Left lung (tissue), 10 donors: ENCODE data around the gene OR10A3. TPM values are rescaled to one million over a fixed set of nuclear protein-coding genes. Genes with fewer than 3 reads are reported as not detected.

Experiments used
- ATAC-seq: fragments of 200-7000 bp; cut with Tn5 transposase; one replicate; pipeline ENCODE4 v1.9.1; 2020; ENCODE audit warnings: moderate library complexity
- DNase-seq, 4 donors: peaks; one replicate each; pipeline ENCODE4 v3.0.0-alpha.2; 2013 to 2020
- H3K27ac ChIP-seq, 2 donors: fragments of 200-600 bp; sonication (generic) in 1 of 2; one replicate each; pipeline versions ENCODE4 v1.5.0 to v1.8.0; 2020 to 2021
- H3K27me3 ChIP-seq, 2 donors: fragments of 200-600 bp; sonication (generic) in 1 of 2; one replicate each; pipeline versions ENCODE4 v1.5.0 to v1.8.0; 2020 to 2021
- H3K36me3 ChIP-seq, 2 donors: fragments of 200-600 bp; sonication (generic) in 1 of 2; one replicate each; pipeline versions ENCODE4 v1.5.0 to v1.8.0; 2020 to 2021
- H3K4me1 ChIP-seq, 2 donors: fragments of 200-600 bp; one replicate each; pipeline ENCODE4 v1.8.0; 2021
- H3K4me3 ChIP-seq, 2 donors: fragments of 200-600 bp; sonication (generic) in 1 of 2; one replicate each; pipeline versions ENCODE4 v1.5.0 to v1.8.0; 2020 to 2021; ENCODE audit warnings: mild to moderate bottlenecking in 1 of 2
- H3K9me3 ChIP-seq, 2 donors: fragments of 200-600 bp; sonication (generic) in 1 of 2; one replicate each; pipeline versions ENCODE4 v1.5.0 to v1.8.0; 2020 to 2021
- intact Hi-C, 2 donors: fragments of 100-400 bp; cut with DNase I; formaldehyde crosslinking; loops; one replicate each; pipeline versions ENCODE4 v1.11.2 to v1.14.2; 2022
- polyA plus RNA-seq, 6 donors: library from polyadenylated mRNA; unstranded; fragments of 120-200 nt; gene quantifications; one replicate each; pipeline ENCODE4 v1.2.1, GENCODE V29; 2013; ENCODE audit not compliant: insufficient read length in 6 of 6
- total RNA-seq, 2 donors: library from RNA; stranded (reverse); fragmentation: NEBNext Ultra II Directional; extraction: Animal tissue kit (Norgen Biotek cat#: 25700); gene quantifications; one replicate each; pipeline ENCODE4 v1.2.1, GENCODE V29; 2021
- TF ChIP-seq, protein P1 (sequence below), 2 donors: fragments of 200-600 bp; sonication (generic) in 1 of 2; IDR thresholded peaks; one replicate each; pipeline versions ENCODE4 v1.5.0 to v1.8.0; 2021; ENCODE audit warnings: antibody characterized with exemption in 2 of 2
- donor health status: DM: no; HTN: yes; CAD: no.
- donor health status: DM: no; HTN: no; CAD: no.

The OR10A3 gene
- total and polyA plus RNA-seq, 8 donors = 0.04 to 0.13 (median 0.06) TPM; not detected in 4

- H3K4me3 ChIP-seq = no peak overlapping the region
- no peaks in the 10 kb centered on the region for H3K36me3 ChIP-seq
- no peaks in the 10 kb centered on the region for H3K4me1 ChIP-seq
- intact Hi-C loops = no loop called here
- no peak overlapping the region for H3K27ac ChIP-seq
- peaks cover 0 to 22% of the 10 kb centered on the region in 2 donors for H3K9me3 ChIP-seq
- H3K27me3 ChIP-seq = no peaks in the 10 kb centered on the region
- ATAC-seq (no peak), DNase-seq (no peak)
- TF ChIP-seq, protein P1, sequence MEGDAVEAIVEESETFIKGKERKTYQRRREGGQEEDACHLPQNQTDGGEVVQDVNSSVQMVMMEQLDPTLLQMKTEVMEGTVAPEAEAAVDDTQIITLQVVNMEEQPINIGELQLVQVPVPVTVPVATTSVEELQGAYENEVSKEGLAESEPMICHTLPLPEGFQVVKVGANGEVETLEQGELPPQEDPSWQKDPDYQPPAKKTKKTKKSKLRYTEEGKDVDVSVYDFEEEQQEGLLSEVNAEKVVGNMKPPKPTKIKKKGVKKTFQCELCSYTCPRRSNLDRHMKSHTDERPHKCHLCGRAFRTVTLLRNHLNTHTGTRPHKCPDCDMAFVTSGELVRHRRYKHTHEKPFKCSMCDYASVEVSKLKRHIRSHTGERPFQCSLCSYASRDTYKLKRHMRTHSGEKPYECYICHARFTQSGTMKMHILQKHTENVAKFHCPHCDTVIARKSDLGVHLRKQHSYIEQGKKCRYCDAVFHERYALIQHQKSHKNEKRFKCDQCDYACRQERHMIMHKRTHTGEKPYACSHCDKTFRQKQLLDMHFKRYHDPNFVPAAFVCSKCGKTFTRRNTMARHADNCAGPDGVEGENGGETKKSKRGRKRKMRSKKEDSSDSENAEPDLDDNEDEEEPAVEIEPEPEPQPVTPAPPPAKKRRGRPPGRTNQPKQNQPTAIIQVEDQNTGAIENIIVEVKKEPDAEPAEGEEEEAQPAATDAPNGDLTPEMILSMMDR (IDR thresholded peaks at IDR 0.05) = no peak
Measured at GRCh38 chr11:7941146-7941545, 362 bp downstream of the OR10A3 start.

GRCh38 chr11:7936615-7937014 lies 4.9 kb downstream of the OR10A3 start:
- Histone ChIP-seq H3K27me3 (no peaks in the 10 kb centered on the region), H3K9me3 (no peaks in the 10 kb centered on the region), H3K4me3 (no peak overlapping the region), H3K4me1 (no peaks in the 10 kb centered on the region), H3K27ac (no peak overlapping the region), H3K36me3 (no peaks in the 10 kb centered on the region)
- TF ChIP-seq, protein P1 (IDR thresholded peaks at IDR 0.05) = no peak
- DNase-seq = no peak
- intact Hi-C loops = no loop called here
- no peak for ATAC-seq

DNA sequence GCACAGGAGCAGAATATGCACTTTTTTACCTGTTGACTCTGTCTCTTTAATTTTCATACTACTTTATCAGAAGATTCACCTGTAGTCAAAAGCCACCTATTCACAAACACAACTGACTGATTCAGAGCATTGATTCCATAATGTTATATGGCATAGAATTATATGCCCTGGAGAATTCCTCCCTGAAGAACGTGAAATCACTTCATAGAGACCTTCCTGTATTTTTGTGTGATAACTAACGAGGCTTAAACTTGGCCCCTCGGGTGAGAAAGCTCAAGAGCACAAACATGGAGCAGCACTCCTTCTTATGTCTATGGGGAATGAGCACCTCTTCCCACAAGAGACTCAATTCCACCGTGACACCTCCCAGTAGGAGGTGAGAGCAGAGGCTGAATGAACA lies 10.3 kb downstream of the OR10A3 start, which contains the start of gene OR10A6:
Gene OR10A6, minus strand, starts transcription at position 101 of the 400 bp plus-strand sequence. CDS start 2,606 bp downstream, outside the sequence.
- no peak within 1 kb of the TSS for H3K4me3 ChIP-seq
- H3K9me3 ChIP-seq = no peaks in the 10 kb centered on the region
- no peak within 1 kb of the TSS for H3K27ac ChIP-seq
- DNase-seq (no peak), ATAC-seq (no peak)
- no peaks in the 10 kb centered on the region for H3K27me3 ChIP-seq
- H3K4me1 ChIP-seq = no peaks in the 10 kb centered on the region
- intact Hi-C loops = no loop called here
- TF ChIP-seq, protein P1 (IDR thresholded peaks at IDR 0.05) = no peak
- no peaks in the 10 kb centered on the region for H3K36me3 ChIP-seq

DNA sequence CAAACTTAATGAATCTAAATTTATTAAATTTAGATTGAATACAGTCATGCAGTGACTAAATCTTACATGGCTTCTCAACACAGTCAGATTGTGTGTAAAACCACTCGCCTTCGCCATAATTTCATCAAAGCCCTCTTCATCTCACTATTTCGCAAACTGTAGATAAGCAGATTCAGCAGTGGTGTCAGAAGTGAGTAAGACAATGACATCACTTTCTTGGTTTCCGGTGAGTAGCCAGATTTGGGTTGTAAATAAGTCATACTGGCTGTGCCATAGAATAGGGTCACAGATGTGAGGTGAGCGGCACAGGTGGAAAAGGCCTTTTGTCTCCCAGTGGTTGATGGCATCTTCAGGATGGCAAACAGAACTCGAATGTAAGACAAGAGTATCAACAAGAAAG lies 13.9 kb downstream of the OR10A3 start:
- no peak overlapping the region for H3K4me3 ChIP-seq
- intact Hi-C loops = no loop called here
- no peaks in the 10 kb centered on the region for H3K4me1 ChIP-seq
- DNase-seq (no peak), ATAC-seq (no peak)
- H3K36me3 ChIP-seq = no peaks in the 10 kb centered on the region
- no peaks in the 10 kb centered on the region for H3K9me3 ChIP-seq
- no peaks in the 10 kb centered on the region for H3K27me3 ChIP-seq
- no peak overlapping the region for H3K27ac ChIP-seq
- TF ChIP-seq, protein P1 (IDR thresholded peaks at IDR 0.05) = no peak

GRCh38 chr11:7924536-7924935 lies 17.0 kb downstream of the OR10A3 start:
- no peaks in the 10 kb centered on the region for H3K9me3 ChIP-seq
- H3K27me3 ChIP-seq = no peaks in the 10 kb centered on the region
- DNase-seq (no peak), ATAC-seq (no peak)
- H3K4me1 ChIP-seq = no peaks in the 10 kb centered on the region
- intact Hi-C loops = no loop called here
- no peak overlapping the region for H3K4me3 ChIP-seq
- no peaks in the 10 kb centered on the region for H3K36me3 ChIP-seq
- no peak overlapping the region for H3K27ac ChIP-seq
- TF ChIP-seq, protein P1 (IDR thresholded peaks at IDR 0.05) = no peak
